Ascending aorta (tissue), 2 donors: Measurements from ENCODE around the gene ESAM. TPM values are rescaled to one million over a fixed set of nuclear protein-coding genes. Genes with fewer than 3 reads are reported as not detected.
A peak's percentile ranks its signal among the peaks of the same experiment; 100 is the strongest.

Experiments used
- DNase-seq, 2 donors: peaks; one replicate each; pipeline ENCODE4 v3.0.0-alpha.2; 2019; ENCODE audit warnings: low spot score in 2 of 2
- H3K27ac ChIP-seq, 2 donors: fragments of 200-600 bp; sonication (generic); one replicate each; pipeline ENCODE4 v1.5.1; 2016 to 2017; ENCODE audit warnings: mild to moderate bottlenecking in 1 of 2
- H3K27me3 ChIP-seq: fragments of 200-600 bp; sonication (generic); one replicate; pipeline ENCODE4 v1.5.1; 2017
- H3K36me3 ChIP-seq, 2 donors: fragments of 200-600 bp; sonication (generic); one replicate each; pipeline ENCODE4 v1.5.1; 2016
- H3K4me1 ChIP-seq, 2 donors: fragments of 200-600 bp; sonication (generic); one replicate each; pipeline ENCODE4 v1.5.1; 2016 to 2017; ENCODE audit warnings: mild to moderate bottlenecking in 1 of 2
- H3K4me3 ChIP-seq, 2 donors: fragments of 200-600 bp; sonication (generic); one replicate each; pipeline ENCODE4 v1.5.1; 2016 to 2017; ENCODE audit warnings: mild to moderate bottlenecking in 1 of 2
- H3K9me3 ChIP-seq, 2 donors: fragments of 200-600 bp; sonication (generic); one replicate each; pipeline ENCODE4 v1.5.1; 2016
- CTCF ChIP-seq, 3 experiments: fragments of 200-600 bp in 2 of 3; fragments of 450-650 bp in 1 of 3; sonication (generic) in 2 of 3; IDR thresholded peaks; one replicate each; pipeline ENCODE4 v1.5.1; 2016 to 2019; ENCODE audit warnings: antibody characterized with exemption in 3 of 3, mild to moderate bottlenecking in 1 of 3, moderate library complexity in 1 of 3
- intact Hi-C: fragments of 100-400 bp; cut with DNase I; formaldehyde crosslinking; loops from one replicate; pipeline ENCODE4 v1.15.1; 2023
- total RNA-seq: library from RNA; depleted of rRNA; stranded (reverse); fragments of >200 nt; gene quantifications from one replicate; pipeline ENCODE4 v1.1.0, GENCODE V29; 2016

The ESAM gene
- total RNA-seq, 1 donor from 2014 or later: 257 TPM

DNA sequence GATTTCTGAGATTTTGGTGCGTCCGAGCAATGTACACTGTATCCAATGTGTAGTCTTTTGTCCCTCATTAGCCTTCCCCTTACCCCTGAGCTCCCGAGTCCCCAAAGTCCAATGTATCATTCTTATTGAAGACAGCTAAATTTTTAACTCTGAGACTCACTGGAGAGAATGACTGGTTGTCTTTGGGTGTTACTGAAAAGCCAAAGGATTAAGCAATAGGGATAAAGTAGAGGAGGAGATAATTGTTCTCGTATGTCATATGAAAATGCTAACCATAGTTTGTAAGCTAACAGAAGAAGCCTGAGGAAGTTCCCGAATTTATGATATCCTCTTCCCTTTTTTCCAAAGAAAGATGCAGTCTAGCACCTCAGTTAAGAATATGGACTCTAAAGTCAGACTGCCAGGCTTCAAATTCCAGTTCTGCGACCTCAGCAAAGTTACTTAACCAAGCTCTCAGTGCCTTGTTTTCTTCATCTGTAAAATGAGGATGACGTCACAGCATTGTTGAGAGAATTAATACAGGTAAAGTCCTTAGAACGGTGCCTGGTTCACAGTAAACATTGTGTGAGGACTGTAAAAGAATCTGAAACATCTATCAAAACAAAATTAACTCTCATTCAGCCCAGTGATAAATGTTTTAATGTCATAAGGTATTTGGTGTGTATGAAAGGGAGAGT lies 39.7 kb upstream of the ESAM start:
- no peaks in the 10 kb centered on the region for H3K9me3 ChIP-seq

DNA sequence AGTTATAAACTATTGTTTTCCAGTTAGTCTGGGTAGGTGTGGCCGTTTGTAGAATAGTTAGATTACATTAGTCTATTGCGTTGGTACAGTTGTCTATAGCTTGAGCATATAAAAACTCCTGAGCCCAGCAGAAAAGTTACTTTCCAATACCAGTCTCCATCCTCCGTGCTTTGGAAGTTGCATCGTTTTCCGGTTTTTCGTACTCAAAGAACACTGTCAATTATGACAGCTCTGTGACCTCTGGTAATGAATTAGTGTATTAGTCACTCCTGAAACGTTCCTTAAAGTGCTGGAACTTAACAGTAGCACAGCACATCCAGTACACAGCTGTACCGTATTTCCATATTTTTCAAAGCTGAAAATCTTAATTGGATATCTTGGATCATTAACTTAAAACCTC lies 38.9 kb upstream of the ESAM start:
- peaks cover 13 to 16% of the 10 kb centered on the region in 2 donors for H3K4me1 ChIP-seq
- no peaks in the 10 kb centered on the region for H3K9me3 ChIP-seq
- H3K36me3 ChIP-seq: peaks cover 0 to 4% of the 10 kb centered on the region in 2 donors
- no peaks in the 10 kb centered on the region for H3K27me3 ChIP-seq
- peak overlapping the region; percentile 99 for H3K27ac ChIP-seq
- TF ChIP-seq CTCF (IDR thresholded peaks at IDR 0.05): no peak
- no peak for DNase-seq
- peak overlapping the region; percentile 81 to 98 for H3K4me3 ChIP-seq
- intact Hi-C loops: loop anchor here (1.0 to 10.0 kb wide), 3 partner anchors 36 to 314 kb away; partner anchors contain the start of gene TMEM218

More for the DNA sequence above, 39.7 kb upstream of the ESAM start:
- no peak for DNase-seq
- no peaks in the 10 kb centered on the region for H3K27me3 ChIP-seq
- intact Hi-C loops: loop anchor here (1.0 to 10.0 kb wide), 3 partner anchors 36 to 313 kb away; partner anchors contain the start of gene TMEM218
- H3K27ac ChIP-seq: peak overlapping the region; percentile 99
- H3K36me3 ChIP-seq: peaks cover 0 to 5% of the 10 kb centered on the region in 2 donors
- no peak for TF ChIP-seq CTCF (IDR thresholded peaks at IDR 0.05)
- H3K4me3 ChIP-seq: peak overlapping the region in 1 of 2 donors; percentile 98
- peaks cover 13 to 16% of the 10 kb centered on the region in 2 donors for H3K4me1 ChIP-seq

DNA sequence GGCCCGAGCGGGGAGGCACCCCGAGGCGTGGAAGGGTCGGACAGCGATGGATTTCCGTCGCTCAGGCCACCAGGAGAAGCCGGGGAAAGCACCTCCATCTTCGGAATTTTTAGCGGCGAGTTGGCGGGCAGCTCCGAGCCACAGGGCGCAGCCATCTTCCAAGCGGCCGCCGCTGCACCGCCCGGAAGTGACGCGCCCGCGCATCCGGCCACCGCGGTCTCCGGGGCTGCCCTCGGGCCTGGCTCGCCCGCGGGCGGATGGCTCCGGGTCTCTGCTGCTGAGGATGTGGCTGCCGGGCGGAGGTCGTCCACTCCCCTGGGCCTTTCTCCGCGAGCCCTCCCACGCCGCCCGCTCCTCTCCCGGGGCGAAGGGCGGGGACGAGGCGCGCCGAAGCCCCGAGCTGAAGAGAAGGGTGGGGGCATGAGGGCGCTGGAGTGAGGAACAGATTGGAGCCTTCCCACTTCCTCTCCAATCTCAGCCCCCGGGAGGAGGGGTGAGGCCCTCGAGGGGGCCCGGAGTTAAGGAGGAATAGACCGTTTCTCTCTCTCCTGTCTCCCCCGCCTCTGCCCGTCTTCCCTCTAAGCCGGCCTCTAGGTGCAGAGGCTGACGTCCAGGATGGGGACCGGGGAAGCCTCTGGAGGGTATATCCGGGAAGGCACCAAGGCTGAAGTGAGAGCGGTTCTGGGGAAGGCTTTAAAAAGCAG lies 38.3 kb upstream of the ESAM start, which contains the start of gene MSANTD2:
MSANTD2 (minus strand) TSS at position 181 of the 704 bp plus-strand sequence; CDS start at position 155, 26 bp downstream.
- H3K4me3 ChIP-seq: peak within 1 kb of the TSS; percentile 81 to 98
- intact Hi-C loops: loop anchor here (1.0 to 10.0 kb wide), 3 partner anchors 131 to 314 kb away; partner anchors contain the start of gene TMEM218
- H3K27ac ChIP-seq: peak within 1 kb of the TSS; percentile 99
- H3K9me3 ChIP-seq: no peaks in the 10 kb centered on the region
- no peak for TF ChIP-seq CTCF (IDR thresholded peaks at IDR 0.05)
- DNase-seq: peak; percentile 19 to 87
- no peaks in the 10 kb centered on the region for H3K36me3 ChIP-seq
- H3K27me3 ChIP-seq: no peaks in the 10 kb centered on the region
- H3K4me1 ChIP-seq: peaks cover 13 to 16% of the 10 kb centered on the region in 2 donors

GRCh38 chr11:124799348-124800225 lies 37.5 kb upstream of the ESAM start:
- peaks cover 13 to 16% of the 10 kb centered on the region in 2 donors for H3K4me1 ChIP-seq
- peak overlapping the region; percentile 81 to 98 for H3K4me3 ChIP-seq
- H3K36me3 ChIP-seq: no peaks in the 10 kb centered on the region
- no peak for TF ChIP-seq CTCF (IDR thresholded peaks at IDR 0.05)
- intact Hi-C loops: loop anchor here (1.0 to 10.0 kb wide), 3 partner anchors 130 to 315 kb away; partner anchors contain the start of gene TMEM218
- DNase-seq: peak in 1 of 2 donors; percentile 67
- no peaks in the 10 kb centered on the region for H3K27me3 ChIP-seq
- H3K27ac ChIP-seq: peak overlapping the region; percentile 99
- no peaks in the 10 kb centered on the region for H3K9me3 ChIP-seq

DNA sequence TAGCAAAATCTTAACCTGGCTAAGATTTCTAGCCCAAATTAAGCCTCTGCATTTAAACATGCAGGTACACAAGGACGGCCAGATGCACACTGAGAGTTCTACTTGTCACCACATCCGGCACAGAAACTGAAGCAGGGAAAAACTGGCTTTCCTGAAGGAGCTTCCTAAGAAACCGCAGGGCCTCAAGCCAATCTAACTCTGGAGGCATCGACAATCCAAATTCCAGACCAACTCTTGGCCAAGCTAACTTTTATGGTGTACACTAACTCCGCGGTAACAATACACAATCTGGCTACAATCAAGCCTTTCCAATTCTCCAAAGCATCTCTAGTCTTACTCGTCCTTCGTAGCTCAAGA lies 36.9 kb upstream of the ESAM start:
- peak overlapping the region; percentile 81 to 98 for H3K4me3 ChIP-seq
- intact Hi-C loops: no loop called here
- no peak for DNase-seq
- no peak for TF ChIP-seq CTCF (IDR thresholded peaks at IDR 0.05)
- H3K4me1 ChIP-seq: peaks cover 13 to 16% of the 10 kb centered on the region in 2 donors
- H3K36me3 ChIP-seq: no peaks in the 10 kb centered on the region
- peak overlapping the region; percentile 99 for H3K27ac ChIP-seq
- no peaks in the 10 kb centered on the region for H3K27me3 ChIP-seq
- H3K9me3 ChIP-seq: no peaks in the 10 kb centered on the region
